GM18498 (cell line): Measurements from ENCODE around the gene FTL.

Experiments used
- ATAC-seq: cut with Tn5 transposase; IDR thresholded peaks from one replicate; pipeline ENCODE4 v1.9.1; 2021; ENCODE audit warnings: mild to moderate bottlenecking, moderate library complexity; ENCODE audit not compliant: unreplicated experiment

Gene FTL

DNA sequence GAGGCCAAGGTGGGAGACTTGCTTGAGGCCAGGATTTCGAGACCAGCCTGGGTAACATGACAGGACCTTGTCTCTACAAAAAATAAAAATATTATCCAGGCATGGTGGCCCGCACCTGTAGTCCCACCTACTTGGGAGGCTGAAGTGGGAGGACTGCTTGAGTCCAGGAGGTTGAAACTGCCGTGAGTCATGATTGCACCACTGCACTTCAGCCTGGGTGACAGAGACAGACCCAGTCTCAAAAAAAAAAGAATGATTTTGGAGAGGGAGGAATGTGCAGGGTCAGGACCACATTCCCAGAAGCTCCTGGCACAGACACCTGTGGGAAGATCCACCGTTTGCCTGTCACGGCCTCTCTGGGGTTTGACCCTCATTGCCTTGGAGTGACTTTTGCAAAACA is 19.7 kb upstream of the FTL start:
- ATAC-seq: no peak

DNA sequence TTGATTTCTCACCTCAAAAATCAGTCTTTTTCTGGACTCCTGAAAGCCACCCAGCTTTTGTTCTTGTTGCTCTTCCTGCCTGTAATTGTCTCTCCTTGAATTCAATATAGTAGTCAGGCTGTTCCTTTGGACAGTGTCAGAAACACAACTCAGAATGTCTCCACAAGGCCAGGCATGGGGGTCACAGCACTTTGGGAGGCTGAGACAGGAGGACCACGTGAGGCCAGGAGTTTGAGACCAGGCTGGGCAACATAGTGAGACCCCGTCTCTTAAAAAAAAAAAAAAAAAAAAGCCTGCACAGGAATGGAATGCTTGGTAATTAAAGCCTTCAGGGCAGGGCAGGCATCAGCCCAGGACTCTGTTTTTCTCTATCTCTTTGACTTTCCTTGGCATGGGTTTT is 19.3 kb upstream of the FTL start:
- ATAC-seq: no peak

DNA sequence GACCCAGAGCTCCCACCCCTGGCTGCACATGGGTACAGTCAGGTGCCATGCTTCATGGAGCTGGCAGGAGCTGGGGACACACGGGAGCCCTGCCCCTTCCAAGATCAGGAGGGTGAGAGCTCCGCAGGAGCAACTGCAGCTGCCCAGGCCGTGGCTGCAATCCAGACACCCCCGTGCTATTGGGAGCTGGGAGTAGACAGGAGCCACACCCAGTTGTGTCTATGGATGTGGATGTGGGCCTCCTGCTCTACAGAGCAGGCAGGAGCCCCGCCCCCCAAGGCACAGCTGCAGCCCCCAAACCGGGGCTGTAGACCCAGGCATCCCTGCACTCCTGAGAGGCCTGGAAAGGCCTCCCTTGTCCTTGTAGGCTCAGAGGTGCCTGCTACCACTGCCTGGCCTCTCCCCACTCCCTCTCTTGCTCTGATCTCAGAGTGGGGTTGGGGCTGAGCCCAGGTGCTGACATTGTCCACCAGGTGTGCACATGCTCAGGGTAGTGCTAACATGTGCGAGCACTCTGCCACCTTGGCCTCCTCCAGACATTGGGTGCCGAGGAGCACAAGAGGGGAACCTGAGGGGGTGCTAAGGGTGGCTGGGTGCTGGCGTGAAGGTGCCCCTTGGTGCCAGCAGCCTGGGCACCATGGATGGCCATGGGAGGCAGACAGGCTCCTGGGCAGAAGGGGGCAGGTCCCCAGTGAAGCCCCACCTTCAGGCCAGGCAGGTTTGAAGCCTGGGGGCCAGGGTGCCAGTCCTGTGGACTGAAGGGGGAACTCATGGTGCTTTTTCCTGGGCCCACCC is 18.4 kb upstream of the FTL start:
- no peak for ATAC-seq

DNA sequence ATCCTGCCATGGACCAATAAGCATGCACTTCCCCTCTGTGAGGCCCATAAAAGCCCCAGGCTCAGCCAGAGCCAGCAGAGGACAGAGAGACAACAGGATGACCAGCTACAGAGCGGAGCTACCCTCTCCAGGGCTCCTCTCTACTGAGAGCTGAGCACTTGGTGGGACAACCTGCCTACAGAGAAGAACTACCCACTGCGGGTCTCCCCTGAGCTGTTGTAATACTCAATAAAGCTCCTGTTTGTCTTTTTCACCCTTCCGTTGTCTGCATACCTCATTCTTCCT is 17.9 kb upstream of the FTL start:
- ATAC-seq: no peak

DNA sequence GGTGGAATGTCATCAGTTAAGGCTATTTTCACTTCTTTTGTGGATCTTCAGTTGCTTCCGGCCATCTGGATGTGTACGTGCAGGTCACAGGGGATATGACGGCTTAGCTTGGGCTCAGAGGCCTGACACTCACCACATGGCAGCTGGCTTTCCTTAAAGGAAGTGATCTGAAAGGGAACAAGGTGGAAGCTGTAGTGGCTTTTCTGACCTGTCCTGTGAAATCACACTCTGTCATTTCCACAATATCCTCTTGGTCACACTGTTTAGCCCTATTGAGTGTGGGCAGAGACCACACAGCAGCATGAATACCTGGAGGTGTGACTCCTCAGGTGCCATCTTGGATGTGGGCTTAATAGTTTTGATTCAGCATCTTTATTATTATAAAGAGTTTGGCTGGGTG is 14.9 kb upstream of the FTL start:
- ATAC-seq: no peak

DNA sequence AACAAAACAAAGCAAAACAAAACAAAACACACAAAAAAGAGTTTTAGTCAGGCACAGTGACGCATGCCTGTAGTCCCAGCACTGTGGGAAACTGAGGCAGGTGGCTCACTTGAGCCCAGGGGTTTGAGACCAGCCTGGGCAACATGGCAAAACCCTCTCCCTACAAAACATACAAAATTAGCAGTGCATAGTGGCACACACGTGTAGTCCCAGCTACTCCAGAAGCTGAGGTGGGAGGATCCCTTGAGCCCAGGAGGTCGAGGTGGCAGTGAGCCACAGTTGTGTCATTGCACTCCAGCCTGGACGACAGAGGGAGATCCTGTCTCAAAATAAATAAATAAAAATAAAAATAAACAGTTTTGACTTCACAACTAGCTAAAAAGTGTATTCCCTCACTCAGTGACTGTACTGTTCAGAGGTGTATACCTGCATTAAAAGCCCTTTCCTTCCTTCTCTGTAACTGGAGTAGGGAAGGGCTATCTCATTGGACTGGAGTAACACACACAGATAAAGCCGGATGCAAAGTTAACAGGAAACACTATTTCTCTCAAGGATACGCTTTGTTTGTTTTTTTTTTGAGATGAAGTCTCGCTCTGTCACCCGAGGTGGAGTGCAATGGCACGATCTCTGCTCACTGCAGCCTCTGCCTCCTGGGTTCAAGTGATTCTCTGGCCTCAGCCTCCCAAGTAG is 14.1 kb upstream of the FTL start:
- ATAC-seq: no peak

DNA sequence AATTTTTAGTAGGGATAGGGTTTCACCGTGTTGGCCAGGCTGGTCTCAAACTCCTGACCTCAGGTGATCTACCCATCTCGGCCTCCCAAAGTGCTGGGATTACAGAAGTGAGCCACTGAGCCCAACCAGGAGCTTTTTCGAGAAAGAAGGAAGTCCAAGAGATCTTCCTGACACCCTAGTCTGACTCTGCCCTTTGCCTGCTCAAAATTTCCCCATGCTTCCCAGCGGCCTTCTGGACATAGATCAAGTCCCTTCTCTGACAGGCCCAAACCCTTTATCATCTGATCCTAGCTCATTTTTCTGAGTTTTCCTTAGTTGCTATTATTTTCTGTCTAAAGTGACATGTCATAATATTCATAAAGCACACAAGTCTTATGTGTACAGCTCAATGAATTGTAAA is 12.0 kb upstream of the FTL start:
- ATAC-seq: no peak

DNA sequence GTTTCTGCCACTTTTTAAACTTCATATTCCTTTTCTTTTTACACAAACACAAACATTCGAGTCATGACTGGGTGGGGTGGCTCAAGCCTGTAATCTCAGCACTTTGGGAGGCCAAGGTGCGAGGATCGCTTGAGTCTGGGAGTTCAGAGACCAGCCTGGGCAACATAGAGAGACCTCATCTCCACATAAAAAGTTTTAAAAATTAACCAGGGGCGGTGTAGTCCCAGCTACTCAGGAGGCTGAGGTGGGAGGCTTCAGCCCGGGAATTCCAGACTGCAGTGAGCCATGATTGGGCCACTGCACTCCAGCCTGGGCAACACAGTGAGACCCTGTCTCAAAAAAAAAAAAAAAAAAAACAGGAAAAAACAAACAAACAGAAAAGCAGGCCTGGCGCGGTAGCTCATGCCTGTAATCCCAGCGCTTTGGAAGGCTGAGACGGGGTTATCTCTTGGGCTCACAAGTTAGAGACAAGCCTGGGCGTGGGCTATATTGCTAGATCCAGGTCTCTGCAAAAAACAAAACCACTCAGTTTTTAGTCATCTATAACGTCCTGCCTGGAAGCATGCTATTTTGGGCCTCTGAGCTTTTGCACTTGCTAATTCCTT is 11.0 kb upstream of the FTL start:
- no peak for ATAC-seq

DNA sequence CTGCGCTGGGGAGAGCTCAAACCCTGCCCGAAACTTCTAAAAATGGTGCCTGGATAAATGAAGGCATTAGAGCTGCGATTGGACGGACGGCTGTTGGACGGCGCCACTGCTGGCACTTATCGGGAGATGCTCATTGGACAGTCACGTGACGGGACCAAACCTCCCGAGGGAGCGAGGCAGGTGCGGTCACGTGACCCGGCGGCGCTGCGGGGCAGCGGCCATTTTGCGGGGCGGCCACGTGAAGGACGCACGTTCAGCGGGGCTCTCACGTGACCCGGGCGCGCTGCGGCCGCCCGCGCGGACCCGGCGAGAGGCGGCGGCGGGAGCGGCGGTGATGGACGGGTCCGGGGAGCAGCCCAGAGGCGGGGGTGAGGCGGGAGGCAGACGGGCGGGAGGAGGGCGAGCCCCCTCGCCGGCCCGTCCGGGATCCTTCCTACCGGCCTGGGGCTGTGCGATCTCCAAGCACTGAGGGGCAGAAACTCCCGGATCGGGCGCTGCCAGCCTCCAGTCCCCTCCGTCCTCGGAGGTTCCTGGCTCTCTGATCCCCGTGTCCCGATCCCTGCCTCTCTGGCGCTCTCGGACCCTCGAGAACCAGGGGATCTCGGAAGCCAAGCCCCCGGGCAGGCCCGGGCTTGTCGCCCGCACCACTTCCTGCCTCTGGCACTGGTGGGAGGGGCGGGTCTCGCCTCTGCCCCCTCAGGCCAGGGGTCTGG is 10.4 kb upstream of the FTL start, which contains the start of gene BAX:
Gene BAX (plus strand): TSS at position 281 of the 713 bp plus-strand sequence. CDS start 54 bp downstream, at position 335.
- peak; percentile 84 for ATAC-seq

DNA sequence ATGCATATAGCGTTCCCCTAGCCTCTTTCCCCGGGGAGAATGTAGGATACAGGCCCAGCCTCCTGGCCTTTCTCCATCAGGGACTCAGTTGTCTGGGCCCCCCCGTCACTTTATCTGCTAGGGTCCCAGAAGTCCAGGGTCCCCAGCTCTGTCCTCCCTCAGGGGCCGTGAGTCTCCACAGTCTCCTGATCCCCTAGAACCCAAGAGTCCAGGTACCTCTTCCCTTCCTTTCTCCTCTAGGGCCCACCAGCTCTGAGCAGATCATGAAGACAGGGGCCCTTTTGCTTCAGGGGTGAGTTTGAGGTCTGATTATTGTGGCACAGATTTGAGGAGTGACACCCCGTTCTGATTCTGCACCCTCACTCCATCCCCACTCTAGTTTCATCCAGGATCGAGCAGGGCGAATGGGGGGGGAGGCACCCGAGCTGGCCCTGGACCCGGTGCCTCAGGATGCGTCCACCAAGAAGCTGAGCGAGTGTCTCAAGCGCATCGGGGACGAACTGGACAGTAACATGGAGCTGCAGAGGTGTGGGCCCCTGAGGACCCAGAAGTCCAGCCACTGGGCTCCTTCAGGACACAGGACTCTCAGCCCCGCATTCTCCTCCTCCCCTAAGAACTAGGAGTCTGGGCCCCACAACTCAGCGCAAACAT is 9.7 kb upstream of the FTL start:
- no peak for ATAC-seq

DNA sequence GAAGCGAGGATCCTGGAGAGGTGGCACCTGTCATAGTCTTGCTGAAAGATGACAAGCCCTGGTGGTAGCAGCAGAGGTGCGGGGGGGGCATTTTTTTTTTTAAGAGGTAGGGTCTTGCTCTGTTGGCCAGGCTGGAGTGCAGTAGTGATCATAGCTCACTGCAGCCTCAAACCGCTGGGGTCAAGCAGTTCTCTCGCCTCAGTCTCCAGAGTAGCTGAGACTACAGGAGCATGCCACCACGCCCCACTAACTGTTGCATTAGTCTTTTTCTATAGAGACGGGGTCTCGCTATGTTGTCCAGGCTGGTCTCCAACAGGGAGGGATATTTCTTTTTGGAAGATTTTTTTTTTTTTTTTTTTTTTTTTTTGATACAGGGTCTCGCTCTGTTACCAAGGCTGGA is 7.1 kb upstream of the FTL start:
- no peak for ATAC-seq

DNA sequence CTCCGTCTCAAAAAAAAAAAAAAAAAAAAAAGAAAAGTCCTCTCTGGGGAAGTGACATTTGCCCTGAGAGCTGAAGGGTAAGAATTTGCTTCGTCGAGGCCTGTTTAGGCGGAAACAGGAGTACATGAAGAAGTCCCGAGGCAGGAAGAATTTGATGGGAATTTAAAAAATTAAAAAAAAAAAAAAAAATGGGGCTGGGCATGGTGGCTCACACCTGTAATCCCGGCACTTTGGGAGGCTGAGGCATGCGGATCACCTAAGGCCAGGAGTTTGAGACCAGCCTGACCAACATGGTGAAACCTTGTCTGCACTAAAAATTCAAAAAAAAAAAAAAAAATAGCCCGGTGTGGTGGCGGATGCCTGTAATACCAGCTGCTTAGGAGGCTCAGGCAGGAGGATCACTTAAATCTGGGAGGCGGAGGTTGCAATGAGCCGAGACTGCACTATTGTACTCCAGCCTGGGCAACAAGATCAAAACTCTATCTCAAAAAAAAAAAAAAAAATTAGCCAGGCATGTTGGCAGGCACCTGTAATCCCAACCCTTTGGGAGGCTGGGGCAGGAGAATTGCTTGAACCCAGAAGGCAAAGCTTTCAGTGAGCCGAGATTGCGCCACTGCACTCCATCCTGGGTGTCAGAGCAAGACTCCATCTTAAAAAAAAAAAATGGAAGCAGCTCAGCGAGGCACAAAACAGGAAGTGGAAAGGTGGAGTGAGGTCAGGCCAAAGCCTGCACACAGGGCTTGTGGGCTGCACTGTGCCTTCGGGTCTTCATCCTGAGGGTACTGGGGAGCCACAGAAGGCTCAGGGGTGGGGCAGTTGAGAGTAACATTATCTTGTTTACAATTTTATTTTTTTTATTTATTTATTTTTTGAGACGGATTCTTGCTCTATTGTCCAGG is 5.5 kb upstream of the FTL start:
- ATAC-seq: no peak

DNA sequence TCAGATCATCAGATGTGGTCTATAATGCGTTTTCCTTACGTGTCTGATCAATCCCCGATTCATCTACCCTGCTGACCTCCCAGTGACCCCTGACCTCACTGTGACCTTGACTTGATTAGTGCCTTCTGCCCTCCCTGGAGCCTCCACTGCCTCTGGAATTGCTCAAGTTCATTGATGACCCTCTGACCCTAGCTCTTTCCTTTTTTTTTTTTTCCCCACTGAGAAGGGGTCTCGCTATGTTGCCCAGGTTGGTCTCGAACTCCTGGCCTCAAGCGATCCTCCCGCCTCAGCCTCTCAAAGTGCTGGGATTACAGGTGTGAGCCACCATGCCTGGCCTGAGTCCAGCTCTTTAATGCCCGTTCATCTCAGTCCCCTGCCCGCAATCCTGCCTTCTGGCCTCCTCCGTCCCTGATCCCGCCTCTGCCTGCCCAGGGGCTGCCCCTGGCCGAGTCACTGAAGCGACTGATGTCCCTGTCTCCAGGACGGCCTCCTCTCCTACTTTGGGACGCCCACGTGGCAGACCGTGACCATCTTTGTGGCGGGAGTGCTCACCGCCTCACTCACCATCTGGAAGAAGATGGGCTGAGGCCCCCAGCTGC is 4.0 kb upstream of the FTL start:
- ATAC-seq: no peak

DNA sequence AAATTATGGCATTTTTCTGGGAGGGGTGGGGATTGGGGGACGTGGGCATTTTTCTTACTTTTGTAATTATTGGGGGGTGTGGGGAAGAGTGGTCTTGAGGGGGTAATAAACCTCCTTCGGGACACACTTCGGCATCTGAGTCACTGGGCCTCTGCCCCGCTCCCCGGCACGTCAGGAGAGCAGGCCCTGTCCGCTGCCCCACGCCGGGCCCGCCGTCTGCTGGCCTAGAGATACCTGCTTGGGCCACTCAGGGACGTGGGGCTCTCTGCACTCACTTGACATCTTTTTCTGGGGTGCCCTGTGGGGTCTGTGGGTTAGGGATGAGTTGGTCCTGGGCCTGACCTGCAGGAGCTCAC is 3.5 kb upstream of the FTL start:
- no peak for ATAC-seq

DNA sequence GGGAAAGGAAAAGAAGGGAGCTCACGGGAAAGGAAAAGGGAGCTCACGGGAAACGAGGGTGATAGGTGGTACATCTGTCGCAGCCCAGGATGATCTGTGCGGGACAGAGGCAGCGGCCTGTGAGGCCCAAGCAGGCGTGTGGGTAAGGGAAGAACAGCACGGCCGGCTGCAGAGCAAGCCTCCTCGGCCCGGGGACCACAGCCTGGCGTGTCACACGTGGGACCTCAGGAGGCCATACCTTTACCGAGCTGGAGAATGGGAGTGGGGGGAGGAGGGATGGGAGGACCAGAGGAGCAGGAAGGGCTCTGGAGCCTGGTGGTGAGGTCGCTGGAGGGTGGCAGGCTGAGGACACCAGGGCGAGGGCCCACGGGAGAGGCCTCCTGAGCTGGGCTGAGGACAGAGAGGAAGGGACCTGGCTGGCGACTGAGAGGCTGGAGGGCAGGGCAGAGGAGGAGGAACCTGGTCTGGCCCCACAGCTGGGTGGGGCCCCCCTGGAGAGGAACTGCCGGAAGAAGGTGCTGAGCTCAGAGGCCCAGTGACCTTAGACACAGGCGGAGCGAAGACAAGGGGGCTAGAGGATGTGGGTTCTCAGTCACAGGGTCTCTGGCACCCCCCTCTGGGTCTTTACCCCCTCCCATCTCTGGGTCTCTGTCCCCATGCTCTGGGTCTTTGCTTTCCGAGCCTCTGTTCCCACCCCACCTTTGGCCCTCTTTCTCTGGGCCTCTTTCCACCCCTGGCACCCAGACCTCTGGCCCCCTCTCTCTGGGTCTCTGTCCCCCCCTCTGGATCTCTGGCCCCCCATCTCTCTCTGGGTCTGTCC is 2.9 kb upstream of the FTL start:
- no peak for ATAC-seq

DNA sequence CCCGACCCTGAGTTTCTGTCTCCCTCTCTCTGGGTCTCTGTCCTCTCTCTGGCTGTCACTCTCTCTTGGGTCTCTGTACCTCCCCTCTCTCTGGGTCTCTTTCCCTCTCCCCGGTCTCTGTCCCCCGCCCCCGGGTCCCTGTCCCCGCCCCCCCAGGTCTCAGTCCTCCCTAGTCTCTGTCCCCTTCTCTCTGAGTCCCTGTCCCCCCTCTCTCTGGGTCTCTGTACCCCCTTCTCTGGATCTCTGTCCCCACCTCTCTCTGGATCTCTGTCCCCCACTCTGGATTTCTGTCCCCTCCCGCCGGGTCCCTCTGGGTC is 2.3 kb upstream of the FTL start:
- no peak for ATAC-seq

DNA sequence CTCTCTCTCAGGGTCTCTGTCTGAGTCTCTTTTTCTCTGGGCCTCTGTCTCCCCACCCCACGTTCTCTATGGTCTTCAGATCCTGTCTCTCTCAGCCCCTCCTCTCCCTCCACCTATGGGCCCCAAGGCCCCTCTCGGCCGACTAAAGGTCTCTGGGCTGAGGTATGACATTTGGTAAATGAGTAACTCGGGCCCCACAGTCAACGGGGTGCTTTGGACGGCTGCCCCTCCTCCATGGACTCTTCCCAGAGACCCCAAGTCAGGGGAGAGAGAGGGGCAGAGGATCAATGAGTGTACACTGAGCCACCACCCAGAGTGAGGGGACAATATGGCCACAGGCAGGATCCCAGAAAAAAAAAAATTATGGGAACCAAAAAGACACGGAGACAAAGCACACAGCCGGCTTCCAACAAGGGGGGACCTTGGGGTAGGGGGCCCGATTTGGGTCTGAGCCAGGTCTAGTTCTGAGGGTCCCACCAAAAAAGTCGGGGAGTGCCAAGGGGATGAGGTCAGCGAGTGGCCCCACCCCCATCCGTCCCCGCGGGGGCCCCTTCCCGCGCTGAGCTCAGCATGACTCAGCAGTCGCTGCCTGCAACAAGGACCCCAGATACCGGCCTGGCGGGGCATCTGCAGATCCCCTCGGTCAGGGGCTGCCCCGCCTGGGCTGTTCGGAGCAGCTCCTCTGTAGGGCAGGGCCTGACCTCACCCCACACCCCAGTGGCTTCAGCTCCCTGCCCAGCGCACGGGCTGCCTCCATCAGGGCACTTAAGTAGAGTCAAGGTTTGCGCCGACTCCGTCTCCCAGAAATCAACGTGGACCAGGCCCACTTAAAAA is 1.5 kb upstream of the FTL start:
- ATAC-seq: no peak
